AG04449 (cell line): Measurements from ENCODE around the gene TPO.
"Not testable (repeated sequence)": the region's sequence is repeated elsewhere in the genome, so short reads cannot be mapped to it uniquely, and the experiment has no call there.

Source experiments
- CTCF ChIA-PET: fragments of 350-600 bp; formaldehyde crosslinking; extraction: SDS; loops from one replicate; lab custom pipeline; 2021; ENCODE audit warnings: antibody characterized with exemption; lab: Yijun Ruan, JAX
- POLR2A ChIA-PET: fragments of 400-600, 350-600 bp; formaldehyde crosslinking; extraction: SDS; loops from one replicate; lab custom pipeline; 2020; ENCODE audit warnings: antibody characterized with exemption, inconsistent platforms; lab: Yijun Ruan, JAX
- DNase-seq: peaks from one replicate; pipeline ENCODE4 v3.0.0-alpha.2; 2010; ENCODE audit warnings: low read depth, low spot score
- H3K4me3 ChIP-seq: 2 replicates; pipeline ENCODE4 v1.5.1; 2011; ENCODE audit warnings: low read depth, mild to moderate bottlenecking, control low read depth, low read length
- TF ChIP-seq, protein P1 (sequence below): IDR thresholded peaks from one replicate; pipeline ENCODE4 v1.5.1; 2011; ENCODE audit warnings: mild to moderate bottlenecking, moderate library complexity, low read length, control low read depth, inconsistent platforms; ENCODE audit not compliant: insufficient read depth; ENCODE audit errors: missing control alignments

The TPO gene

DNA sequence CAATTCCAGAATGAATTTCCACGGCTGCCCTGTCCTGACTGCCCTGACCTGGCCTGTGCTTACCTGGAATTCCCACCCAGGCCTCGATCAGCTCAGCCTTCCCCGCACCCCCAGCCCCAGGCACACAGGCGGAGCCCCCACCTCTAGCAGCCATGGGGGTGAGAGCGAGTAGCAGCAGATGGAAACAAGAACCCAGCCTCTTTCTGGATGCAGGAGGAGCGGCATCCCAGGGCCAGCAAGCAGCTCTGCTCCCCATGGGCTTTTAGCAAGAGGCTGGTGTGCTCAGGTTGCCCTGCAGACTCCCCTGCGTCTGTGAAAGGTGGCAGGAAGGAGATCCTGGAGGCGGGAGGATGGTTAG, 101.8 kb downstream of the TPO start:
- POLR2A ChIA-PET = no interaction called here

DNA sequence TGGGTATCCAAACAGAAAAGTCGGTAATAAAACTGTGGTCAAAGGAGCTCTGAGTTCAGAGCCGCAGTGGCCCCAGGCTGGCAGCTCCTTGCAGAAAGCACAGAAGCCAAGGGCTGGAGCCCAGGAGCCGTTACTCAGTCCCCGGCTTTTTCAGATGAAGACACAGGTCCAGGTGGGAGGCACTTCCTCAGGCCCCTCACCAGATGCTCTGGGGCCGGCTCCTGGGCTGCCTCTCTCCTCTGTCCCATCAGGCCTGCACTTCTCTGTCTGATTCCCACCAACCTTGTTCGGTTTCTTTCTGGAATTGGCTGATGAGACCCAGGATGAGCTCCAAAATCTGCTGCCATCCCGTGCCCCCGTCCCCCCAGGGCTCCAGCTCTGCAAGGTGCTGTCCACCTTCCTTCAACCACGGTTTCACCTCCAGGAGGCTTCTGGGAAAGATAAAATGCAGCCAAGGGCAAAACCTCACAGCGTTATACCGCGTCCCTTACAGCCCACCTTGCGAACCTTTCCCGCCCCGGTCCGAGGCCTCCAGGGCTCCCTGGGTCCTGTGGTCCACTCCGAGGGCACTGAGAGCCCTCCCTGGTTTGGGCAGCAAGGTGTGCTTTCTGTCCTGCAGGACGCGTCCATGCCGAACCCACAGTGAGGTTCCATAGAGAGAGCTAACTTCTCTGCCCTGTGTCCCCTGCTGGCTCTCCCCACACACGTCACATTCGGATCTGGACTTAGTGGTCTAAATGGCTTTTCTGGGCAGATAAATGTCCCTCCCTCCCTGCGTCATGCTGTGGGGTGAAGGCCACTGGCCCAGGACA, 102.9 kb downstream of the TPO start:
- TF ChIP-seq, protein P1, sequence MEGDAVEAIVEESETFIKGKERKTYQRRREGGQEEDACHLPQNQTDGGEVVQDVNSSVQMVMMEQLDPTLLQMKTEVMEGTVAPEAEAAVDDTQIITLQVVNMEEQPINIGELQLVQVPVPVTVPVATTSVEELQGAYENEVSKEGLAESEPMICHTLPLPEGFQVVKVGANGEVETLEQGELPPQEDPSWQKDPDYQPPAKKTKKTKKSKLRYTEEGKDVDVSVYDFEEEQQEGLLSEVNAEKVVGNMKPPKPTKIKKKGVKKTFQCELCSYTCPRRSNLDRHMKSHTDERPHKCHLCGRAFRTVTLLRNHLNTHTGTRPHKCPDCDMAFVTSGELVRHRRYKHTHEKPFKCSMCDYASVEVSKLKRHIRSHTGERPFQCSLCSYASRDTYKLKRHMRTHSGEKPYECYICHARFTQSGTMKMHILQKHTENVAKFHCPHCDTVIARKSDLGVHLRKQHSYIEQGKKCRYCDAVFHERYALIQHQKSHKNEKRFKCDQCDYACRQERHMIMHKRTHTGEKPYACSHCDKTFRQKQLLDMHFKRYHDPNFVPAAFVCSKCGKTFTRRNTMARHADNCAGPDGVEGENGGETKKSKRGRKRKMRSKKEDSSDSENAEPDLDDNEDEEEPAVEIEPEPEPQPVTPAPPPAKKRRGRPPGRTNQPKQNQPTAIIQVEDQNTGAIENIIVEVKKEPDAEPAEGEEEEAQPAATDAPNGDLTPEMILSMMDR = no peak
- ChIA-PET CTCF (no interaction called here), POLR2A (no interaction called here)
- DNase-seq = no peak
- no peak overlapping the region for H3K4me3 ChIP-seq

More for the DNA sequence above, 101.8 kb downstream of the TPO start:
- DNase-seq = no peak
- CTCF ChIA-PET = no interaction called here
- H3K4me3 ChIP-seq = no peak overlapping the region
- TF ChIP-seq, protein P1 = no peak

GRCh38 chr2:1516798-1517060, 103.5 kb downstream of the TPO start:
- TF ChIP-seq, protein P1 = no peak
- no peak overlapping the region for H3K4me3 ChIP-seq
- ChIA-PET CTCF (no interaction called here), POLR2A (no interaction called here)
- no peak for DNase-seq

DNA sequence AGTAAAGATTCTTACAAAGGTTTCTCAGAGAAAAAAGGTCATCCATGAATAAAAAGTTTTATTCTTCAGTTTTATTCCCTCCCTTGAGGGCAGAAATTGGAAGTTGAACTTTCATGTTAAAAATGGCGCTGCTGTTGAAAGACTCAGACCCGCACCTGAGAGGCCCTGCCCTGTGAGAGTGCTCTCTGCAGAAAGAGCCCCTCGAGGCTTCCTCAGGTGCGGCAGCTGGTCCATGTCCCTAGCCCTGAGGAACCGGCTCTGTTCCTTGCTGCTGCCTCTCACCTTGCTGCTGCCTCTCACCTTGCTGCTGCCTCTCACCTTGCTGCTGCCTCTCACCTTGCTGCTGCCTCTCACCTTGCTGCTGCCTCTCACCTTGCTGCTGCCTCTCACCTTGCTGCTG, 104.0 kb downstream of the TPO start:
- DNase-seq, POLR2A ChIA-PET, CTCF ChIA-PET, H3K4me3 ChIP-seq: not testable (repeated sequence)

DNA sequence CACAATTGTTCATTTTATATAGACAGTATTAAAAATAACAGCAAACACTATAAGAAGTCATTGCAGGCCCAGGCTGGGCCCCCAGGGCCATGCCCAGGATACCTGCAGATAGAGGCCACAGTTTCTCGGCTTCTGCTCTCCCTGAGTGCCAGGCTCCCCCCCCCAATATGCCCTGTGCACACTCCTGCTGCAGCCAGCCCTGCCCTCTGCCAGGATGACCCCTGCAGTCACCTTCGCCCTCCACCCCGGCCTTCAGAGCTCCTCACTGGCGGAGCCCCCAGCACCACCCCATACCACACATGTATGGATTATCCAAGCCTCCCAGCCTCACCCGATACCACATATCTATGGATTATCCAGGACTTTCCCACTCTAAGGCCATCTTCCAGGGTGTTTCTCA, 104.5 kb downstream of the TPO start:
- ChIA-PET CTCF (interaction anchor here (1.5 kb wide), 1 partner anchor 33 kb away, joined by 8 read pairs; no protein-coding TSS in a partner anchor), POLR2A (no interaction called here)
- TF ChIP-seq, protein P1 = no peak

DNA sequence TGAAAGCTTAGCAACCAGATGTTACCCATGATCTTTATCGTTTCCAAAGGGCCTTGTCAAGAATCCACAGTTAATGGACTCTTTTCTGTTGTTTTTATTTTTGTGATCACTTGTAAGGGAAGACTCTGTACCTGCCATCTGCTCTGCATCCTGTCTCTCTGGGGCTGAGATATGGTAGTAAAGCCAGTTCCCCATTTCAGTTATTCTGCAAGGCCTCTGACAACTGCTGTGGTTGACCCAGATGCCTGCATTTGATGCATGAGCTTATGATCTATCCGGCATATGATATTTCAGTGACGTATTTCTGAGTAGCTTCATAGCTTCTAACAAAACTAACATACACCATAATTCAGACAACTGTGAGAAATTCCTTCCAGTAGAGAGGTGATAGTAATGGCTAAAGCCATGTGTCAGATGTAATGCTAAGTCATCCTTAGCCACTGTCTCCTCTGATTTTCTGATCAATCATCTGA, 105.1 kb downstream of the TPO start:
- no peak overlapping the region for H3K4me3 ChIP-seq
- DNase-seq = no peak
- POLR2A ChIA-PET = no interaction called here
- TF ChIP-seq, protein P1 = no peak
- CTCF ChIA-PET = interaction anchor here (1.5 kb wide), 1 partner anchor 33 kb away, joined by 8 read pairs; no protein-coding TSS in a partner anchor

More for the DNA sequence above, 104.5 kb downstream of the TPO start:
- no peak overlapping the region for H3K4me3 ChIP-seq
- no peak for DNase-seq
